GM19035 (cell line): ENCODE measurements around the gene CEP152.
A peak's percentile ranks its signal among the peaks of the same experiment; 100 is the strongest.
"Not testable (repeated sequence)": the region's sequence is repeated elsewhere in the genome, so short reads cannot be mapped to it uniquely, and the experiment has no call there.

Source experiments
- ATAC-seq: cut with Tn5 transposase; IDR thresholded peaks from one replicate; pipeline ENCODE4 v1.9.1; 2021; ENCODE audit not compliant: unreplicated experiment

CEP152 gene

GRCh38 chr15:48810414-48811324, at the start of gene CEP152:
CEP152 (minus strand) TSS chr15:48811069; CDS start chr15:48805649, 5,420 bp downstream.
- peak; percentile 98 for ATAC-seq

GRCh38 chr15:48859426-48859825, 48.6 kb upstream of the CEP152 start:
- no peak for ATAC-seq

- ATAC-seq = no peak
These were observed 47.5 kb upstream of the CEP152 start for GRCh38 chr15:48858401-48858800.

GRCh38 chr15:48856942-48857341, 46.1 kb upstream of the CEP152 start:
- ATAC-seq = no peak

- no peak for ATAC-seq
These were observed 44.9 kb upstream of the CEP152 start for GRCh38 chr15:48855501-48856440.

GRCh38 chr15:48854434-48854833, 43.6 kb upstream of the CEP152 start:
- not testable (repeated sequence) for ATAC-seq

- no peak for ATAC-seq
These were observed 41.1 kb upstream of the CEP152 start for GRCh38 chr15:48851956-48852355.

GRCh38 chr15:48850648-48851047, 39.8 kb upstream of the CEP152 start:
- ATAC-seq = no peak

GRCh38 chr15:48845123-48845522, 34.3 kb upstream of the CEP152 start:
- ATAC-seq = no peak

- ATAC-seq = no peak
These were observed 31.6 kb upstream of the CEP152 start for GRCh38 chr15:48842501-48842900.

- ATAC-seq = no peak
These were observed 23.9 kb upstream of the CEP152 start for GRCh38 chr15:48834756-48835155.

- ATAC-seq = no peak
These were observed 22.8 kb upstream of the CEP152 start for GRCh38 chr15:48833526-48834239.

GRCh38 chr15:48832648-48833047, 21.8 kb upstream of the CEP152 start:
- no peak for ATAC-seq

GRCh38 chr15:48828906-48829305, 18.0 kb upstream of the CEP152 start:
- ATAC-seq = no peak

- ATAC-seq = no peak
These were observed 17.6 kb upstream of the CEP152 start for GRCh38 chr15:48828471-48828870.

GRCh38 chr15:48825075-48825474, 14.2 kb upstream of the CEP152 start:
- ATAC-seq = no peak

GRCh38 chr15:48823706-48824105, 12.8 kb upstream of the CEP152 start:
- no peak for ATAC-seq

GRCh38 chr15:48823237-48823636, 12.4 kb upstream of the CEP152 start:
- no peak for ATAC-seq

GRCh38 chr15:48814286-48814685, 3.4 kb upstream of the CEP152 start:
- no peak for ATAC-seq

- no peak for ATAC-seq
These were observed 573 bp upstream of the CEP152 start for GRCh38 chr15:48811325-48811958.

GRCh38 chr15:48806151-48806550, 4.7 kb downstream of the CEP152 start:
- ATAC-seq = no peak
